Putamen (tissue), 1 donor: ENCODE results near the gene CEND1.

Experiments
- DNase-seq: peaks from one replicate; pipeline ENCODE4 v3.0.0-alpha.2; 2016; ENCODE audit warnings: low spot score

Gene CEND1

GRCh38 chr11:827146-827896 is 37.4 kb upstream of the CEND1 start:
- DNase-seq: no peak

- no peak for DNase-seq
These were observed 36.9 kb upstream of the CEND1 start for GRCh38 chr11:826836-827145.

GRCh38 chr11:826227-826621 is 36.3 kb upstream of the CEND1 start:
- DNase-seq: no peak

- DNase-seq: no peak
These were observed 35.7 kb upstream of the CEND1 start for GRCh38 chr11:825366-826226.

GRCh38 chr11:824942-825341 is 35.1 kb upstream of the CEND1 start:
- DNase-seq: no peak

- no peak for DNase-seq
These were observed 34.5 kb upstream of the CEND1 start for GRCh38 chr11:824292-824880.

GRCh38 chr11:823441-824291 is 33.8 kb upstream of the CEND1 start:
- DNase-seq: no peak

- DNase-seq: no peak
These were observed 31.9 kb upstream of the CEND1 start for GRCh38 chr11:821512-822371.

GRCh38 chr11:820655-821511 is 31.0 kb upstream of the CEND1 start:
- no peak for DNase-seq

- peak; percentile 61 for DNase-seq
These were observed 30.2 kb upstream of the CEND1 start for GRCh38 chr11:819943-820649.

- peak; percentile 90 for DNase-seq
These were observed 29.4 kb upstream of the CEND1 start for GRCh38 chr11:819129-819931.

GRCh38 chr11:818396-819128 is 28.7 kb upstream of the CEND1 start, which contains the start of gene PNPLA2:
PNPLA2 (plus strand) TSS chr11:818914; CDS start chr11:819719, 805 bp downstream.
- no peak for DNase-seq

- no peak for DNase-seq
These were observed 26.5 kb upstream of the CEND1 start for GRCh38 chr11:816433-816779.

- no peak for DNase-seq
These were observed 26.0 kb upstream of the CEND1 start for GRCh38 chr11:815675-816432.

GRCh38 chr11:813456-814096 is 23.7 kb upstream of the CEND1 start:
- no peak for DNase-seq

- DNase-seq: no peak
These were observed 23.2 kb upstream of the CEND1 start for GRCh38 chr11:813072-813455.

GRCh38 chr11:812390-812789 is 22.5 kb upstream of the CEND1 start:
- DNase-seq: no peak
